Right lobe of liver (tissue), 6 donors: ENCODE measurements around the gene SUPT20HL1. TPM values are rescaled to one million over a fixed set of nuclear protein-coding genes. Genes with fewer than 3 reads are reported as not detected.

Source experiments
- ATAC-seq, 4 donors: fragments of 200-7000 bp; cut with Tn5 transposase; one replicate each; pipeline ENCODE4 v1.9.1; 2020; ENCODE audit warnings: mild to moderate bottlenecking in 4 of 4, moderate library complexity in 4 of 4
- DNase-seq, 3 donors: peaks; one replicate each; pipeline ENCODE4 v3.0.0-alpha.2; 2020
- H3K27ac ChIP-seq, 3 donors: fragments of 200-600 bp; one replicate each; pipeline ENCODE4 v1.8.0; 2022
- H3K27me3 ChIP-seq, 2 donors: fragments of 200-600 bp; one replicate each; pipeline ENCODE4 v1.8.0; 2022
- H3K36me3 ChIP-seq, 4 donors: fragments of 200-600 bp; sonication (generic) in 1 of 4; one replicate each; pipeline versions ENCODE4 v1.5.1 to v1.8.0; 2017 to 2022; ENCODE audit warnings: control low read depth in 1 of 4
- H3K4me1 ChIP-seq, 4 donors: fragments of 200-600 bp; sonication (generic) in 1 of 4; one replicate each; pipeline versions ENCODE4 v1.5.1 to v1.8.0; 2017 to 2022; ENCODE audit warnings: control low read depth in 1 of 4
- H3K4me3 ChIP-seq, 3 donors: fragments of 200-600 bp; one replicate each; pipeline ENCODE4 v1.8.0; 2022
- H3K9me3 ChIP-seq, 4 donors: fragments of 200-600 bp; sonication (generic) in 1 of 4; one replicate each; pipeline versions ENCODE4 v1.5.1 to v1.8.0; 2017 to 2022; ENCODE audit warnings: control low read depth in 1 of 4
- CTCF ChIP-seq, 4 donors: fragments of 200-600 bp in 3 of 4; fragments of 450-650 bp in 1 of 4; IDR thresholded peaks; one replicate each; pipeline versions ENCODE4 v1.5.1 to v1.8.0; 2016 to 2022; ENCODE audit warnings: antibody characterized with exemption in 4 of 4, mild to moderate bottlenecking in 2 of 4
- POLR2A ChIP-seq: fragments of 450-650 bp; IDR thresholded peaks from one replicate; pipeline ENCODE4 v1.6.1; 2017; ENCODE audit warnings: antibody characterized with exemption, mild to moderate bottlenecking
- WGBS: methylation state at CpG from one replicate; pipeline ENCODE4 v1.1.6; 2018; ENCODE audit warnings: low coverage, low lambda C conversion rate; ENCODE audit not compliant: insufficient coverage; ENCODE audit errors: missing lambda C conversion rate; 5-methylcytosine and 5-hydroxymethylcytosine counted together
- intact Hi-C, 2 donors: fragments of 100-400 bp; cut with DNase I; formaldehyde crosslinking; loops; one replicate each; pipeline versions ENCODE4 v1.11.2 to v1.14.1; 2022
- total RNA-seq, 6 experiments: library from RNA; depleted of rRNA in 2 of 6; stranded (reverse); fragments of >200 nt in 2 of 6; fragmentation: NEBNext Ultra II Directional in 3 of 6; extraction: Animal tissue kit (Norgen Biotek cat#: 25700) in 3 of 6; gene quantifications; one replicate each; pipeline versions ENCODE4 v1.1.0 to v1.2.4, GENCODE V29; 2016 to 2023
- donor health status: DM: no; HTN: yes; CAD: no.
- donor health status: DM: no; HTN: no; CAD: no.
- donor health status: DM: no; HTN: no; CAD: no.
- donor health status: DM: no; HTN: yes; CAD: no.
- donor health status: DM: no; HTN: yes; CAD: no.

The SUPT20HL1 gene
- total RNA-seq, 6 experiments from 2014 or later = not detected

GRCh38 chrX:24376403-24376802 is 16.0 kb downstream of the SUPT20HL1 start:
- Histone ChIP-seq H3K27ac (no peak overlapping the region), H3K4me1 (no peaks in the 10 kb centered on the region), H3K36me3 (no peaks in the 10 kb centered on the region), H3K4me3 (no peak overlapping the region), H3K27me3 (no peaks in the 10 kb centered on the region), H3K9me3 (no peaks in the 10 kb centered on the region)
- TF ChIP-seq POLR2A (no peak), CTCF (IDR thresholded peaks at IDR 0.05) (no peak)
- ATAC-seq (no peak), DNase-seq (no peak)
- WGBS = 79% methylated on average over 3 of the region's 3 CpGs
- intact Hi-C loops = no loop called here

DNA sequence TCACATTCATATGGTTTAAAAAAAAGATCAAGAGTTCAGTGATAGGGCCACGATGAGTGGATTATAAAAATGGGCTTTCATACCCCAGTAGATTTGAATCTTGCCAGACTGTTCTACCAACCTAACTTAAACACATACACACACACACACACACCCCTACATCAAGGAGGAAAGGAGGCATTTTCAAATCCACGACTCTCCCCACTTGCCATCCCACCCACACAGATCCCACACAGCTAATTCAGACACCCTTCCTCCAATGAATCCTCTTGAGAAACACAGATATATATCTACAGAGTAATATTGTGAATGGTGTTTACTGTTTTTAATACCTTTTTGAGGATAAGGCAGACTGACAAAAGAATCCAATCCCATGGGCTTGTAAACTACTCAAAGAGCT is 16.8 kb downstream of the SUPT20HL1 start:
- no peaks in the 10 kb centered on the region for H3K36me3 ChIP-seq
- no peak overlapping the region for H3K4me3 ChIP-seq
- ATAC-seq (no peak), DNase-seq (no peak)
- H3K9me3 ChIP-seq = no peaks in the 10 kb centered on the region
- intact Hi-C loops = no loop called here
- H3K4me1 ChIP-seq = no peaks in the 10 kb centered on the region
- 57% methylated on average over 2 of the region's 2 CpGs for WGBS
- TF ChIP-seq CTCF (IDR thresholded peaks at IDR 0.05) (no peak), POLR2A (no peak)
- H3K27me3 ChIP-seq = peaks cover 0 to 3% of the 10 kb centered on the region in 2 donors
- H3K27ac ChIP-seq = no peak overlapping the region

DNA sequence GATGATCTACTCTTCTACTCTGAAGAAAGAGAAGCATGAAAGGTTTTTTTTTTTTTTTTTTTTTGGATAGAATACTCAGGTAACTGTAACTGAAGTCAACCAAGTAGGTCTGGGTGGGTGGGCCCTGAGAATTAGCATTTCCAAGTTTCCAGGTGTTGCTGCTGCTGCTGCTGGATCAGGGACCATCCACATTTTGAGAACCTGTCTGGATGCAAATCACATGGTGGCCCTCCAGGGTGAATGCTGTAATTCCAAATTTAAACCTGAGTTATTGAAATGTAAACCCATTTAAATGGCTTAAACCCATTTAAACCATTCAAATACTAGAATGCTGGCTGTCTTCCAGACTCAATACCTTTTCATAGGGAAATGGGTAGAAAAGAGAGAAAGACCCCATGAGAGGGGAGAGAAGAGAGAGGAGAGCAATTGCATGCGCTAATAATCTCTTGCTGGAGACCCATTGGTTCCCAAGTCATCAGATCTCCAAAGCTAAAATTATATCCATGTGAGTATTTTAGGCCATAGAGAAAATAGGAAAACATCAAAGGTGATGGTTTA is 17.6 kb downstream of the SUPT20HL1 start:
- intact Hi-C loops = no loop called here
- no peaks in the 10 kb centered on the region for H3K4me1 ChIP-seq
- no peak overlapping the region for H3K27ac ChIP-seq
- DNase-seq = no peak
- H3K36me3 ChIP-seq = no peaks in the 10 kb centered on the region
- no peak overlapping the region for H3K4me3 ChIP-seq
- H3K27me3 ChIP-seq = peaks cover 0 to 3% of the 10 kb centered on the region in 2 donors
- no peak for ATAC-seq
- 43% methylated on average over 1 of the region's 1 CpG for WGBS
- TF ChIP-seq POLR2A (no peak), CTCF (IDR thresholded peaks at IDR 0.05) (no peak)
- no peaks in the 10 kb centered on the region for H3K9me3 ChIP-seq

GRCh38 chrX:24378706-24379105 is 18.3 kb downstream of the SUPT20HL1 start:
- ATAC-seq = no peak

More at GRCh38 chrX:24378706-24379105, 18.3 kb downstream of the SUPT20HL1 start:
- no peaks in the 10 kb centered on the region for H3K9me3 ChIP-seq
- intact Hi-C loops = no loop called here
- H3K27me3 ChIP-seq = peaks cover 0 to 3% of the 10 kb centered on the region in 2 donors
- H3K4me3 ChIP-seq = no peak overlapping the region
- DNase-seq = no peak
- no peak overlapping the region for H3K27ac ChIP-seq
- no peaks in the 10 kb centered on the region for H3K4me1 ChIP-seq
- TF ChIP-seq POLR2A = no peak
- no peak for TF ChIP-seq CTCF (IDR thresholded peaks at IDR 0.05)
- 58% methylated on average over 4 of the region's 6 CpGs for WGBS
- no peaks in the 10 kb centered on the region for H3K36me3 ChIP-seq
